Spleen (tissue), 11 donors: ENCODE results near the gene RAB11FIP4. TPM values are rescaled to one million over a fixed set of nuclear protein-coding genes. Genes with fewer than 3 reads are reported as not detected.

ENCODE experiments used
- DNase-seq: peaks from one replicate; pipeline ENCODE4 v3.0.0-alpha.2; 2020
- H3K27ac ChIP-seq, 8 donors: fragments of 200-600 bp; sonication (generic) in 7 of 8; 1 replicate in 4 of 8; 2 replicates in 4 of 8; pipeline versions ENCODE4 v1.5.0 to v1.8.0; 2016 to 2021; ENCODE audit warnings: inconsistent platforms in 4 of 8, mild to moderate bottlenecking in 4 of 8, moderate library complexity in 1 of 8
- H3K27me3 ChIP-seq, 7 donors: fragments of 200-600 bp; sonication (generic) in 6 of 7; replicated peaks in 1 of 7; 1 replicate in 4 of 7; 2 replicates in 3 of 7; pipeline versions ENCODE4 v1.5.0 to v1.8.0; 2016 to 2021; ENCODE audit warnings: inconsistent platforms in 3 of 7, mild to moderate bottlenecking in 1 of 7
- H3K36me3 ChIP-seq, 6 donors: fragments of 200-600 bp; sonication (generic) in 5 of 6; 1 replicate in 4 of 6; 2 replicates in 2 of 6; pipeline versions ENCODE4 v1.5.0 to v1.8.0; 2016 to 2021; ENCODE audit warnings: inconsistent platforms in 2 of 6
- H3K4me1 ChIP-seq, 6 donors: fragments of 200-600 bp; sonication (generic) in 5 of 6; 1 replicate in 3 of 6; 2 replicates in 3 of 6; pipeline versions ENCODE4 v1.5.0 to v1.8.0; 2016 to 2021; ENCODE audit warnings: inconsistent platforms in 3 of 6
- H3K4me3 ChIP-seq, 8 donors: fragments of 200-600 bp; sonication (generic) in 7 of 8; 1 replicate in 4 of 8; 2 replicates in 4 of 8; pipeline versions ENCODE4 v1.5.0 to v1.8.0; 2016 to 2021; ENCODE audit warnings: inconsistent platforms in 4 of 8, mild to moderate bottlenecking in 4 of 8, moderate library complexity in 2 of 8
- H3K9me3 ChIP-seq, 8 donors: fragments of 200-600 bp; sonication (generic) in 7 of 8; 1 replicate in 4 of 8; 2 replicates in 4 of 8; pipeline versions ENCODE4 v1.5.0 to v1.8.0; 2016 to 2021; ENCODE audit warnings: inconsistent platforms in 4 of 8
- CTCF ChIP-seq, 11 experiments: fragments of 200-600 bp in 7 of 11; fragments of 450-650 bp in 4 of 11; sonication (generic) in 4 of 11; IDR thresholded peaks in 8 of 11; conservative IDR thresholded peaks in 3 of 11; 1 replicate in 7 of 11; 2 replicates in 4 of 11; pipeline versions ENCODE4 v1.4.0 to v1.8.0; 2016 to 2021; ENCODE audit warnings: antibody characterized with exemption in 11 of 11, inconsistent platforms in 4 of 11, mild to moderate bottlenecking in 1 of 11
- POLR2A ChIP-seq, 3 donors: fragments of 450-650 bp; IDR thresholded peaks; one replicate each; pipeline ENCODE4 v1.5.1; 2017; ENCODE audit warnings: antibody characterized with exemption in 3 of 3, mild to moderate bottlenecking in 1 of 3
- POLR2AphosphoS5 ChIP-seq, 3 donors: sonication (generic); formaldehyde crosslinking; IDR thresholded peaks; one replicate each; pipeline ENCODE4 v1.5.1; 2017; ENCODE audit warnings: antibody characterized with exemption in 3 of 3
- WGBS, 5 donors: extraction: QIAGEN DNeasy Blood & Tissue Kit in 3 of 5; methylation state at CpG; one replicate each; pipeline versions ENCODE4 v1.1.5 to v1.1.7; 2013 to 2018; 5-methylcytosine and 5-hydroxymethylcytosine counted together
- intact Hi-C: fragments of 100-400 bp; cut with DNase I; formaldehyde crosslinking; loops from one replicate; pipeline ENCODE4 v1.15.0; 2023; ENCODE audit warnings: low total_unique reads
- polyA plus RNA-seq, 3 donors: library from polyadenylated mRNA; stranded (reverse); fragments of 200-250 nt; gene quantifications; one replicate each; pipeline ENCODE4 v1.2.1, GENCODE V29; 2013
- total RNA-seq, 7 donors: library from RNA; depleted of rRNA in 3 of 7; stranded (reverse); fragments of >200 nt in 3 of 7; fragmentation: NEBNext Ultra II Directional in 4 of 7; extraction: Animal tissue kit (Norgen Biotek cat#: 25700) in 4 of 7; gene quantifications; one replicate each; pipeline versions ENCODE4 v1.1.0 to v1.2.1, GENCODE V29; 2016 to 2021
- donor health status: healthy with polysubstance abuse.
- donor health status: DM: no; HTN: no; CAD: no; lungs with moderate emphysema.
- donor health status: DM: no; HTN: no; CAD: no.
- donor health status: Bipolar disorder and iron deficiency.
- donor health status: healthy.
- donor health status: DM: no; HTN: no; CAD: no.
- donor health status: DM: yes; HTN: yes; CAD: no.

RAB11FIP4 gene
- total and polyA plus RNA-seq, 10 donors: 5.5 to 25.2 (median 20.9) TPM

GRCh38 chr17:31509095-31509804 is 117.8 kb downstream of the RAB11FIP4 start:
- TF ChIP-seq CTCF (IDR thresholded peaks at IDR 0.05 in 8 of 11, conservative IDR thresholded peaks at IDR 0.05 in 3 of 11) (no peak), POLR2AphosphoS5 (IDR thresholded peaks at IDR 0.05) (no peak), POLR2A (IDR thresholded peaks at IDR 0.05) (no peak)
- Histone ChIP-seq H3K4me3 (peak overlapping the region in 6 of 8 donors; percentile 3 to 50 (median 14)), H3K36me3 (no peaks in the 10 kb centered on the region), H3K27ac (peak overlapping the region; percentile 66 to 95 (median 84)), H3K9me3 (no peaks in the 10 kb centered on the region), H3K27me3 (no peaks in the 10 kb centered on the region), H3K4me1 (peaks cover 28 to 63% (median 46%) of the 10 kb centered on the region in 6 donors)
- WGBS, 5 donors: 45 to 63% (median 49%) methylated on average over 7 to 13 of the region's 13 CpGs
- intact Hi-C loops: no loop called here
- peak; percentile 81 for DNase-seq

- intact Hi-C loops: no loop called here
- TF ChIP-seq POLR2AphosphoS5 (IDR thresholded peaks at IDR 0.05) (no peak), CTCF (IDR thresholded peaks at IDR 0.05 in 8 of 11, conservative IDR thresholded peaks at IDR 0.05 in 3 of 11) (no peak), POLR2A (IDR thresholded peaks at IDR 0.05) (no peak)
- H3K27me3 ChIP-seq: no peaks in the 10 kb centered on the region
- H3K4me1 ChIP-seq: peaks cover 28 to 66% (median 46%) of the 10 kb centered on the region in 6 donors
- H3K9me3 ChIP-seq: no peaks in the 10 kb centered on the region
- peak overlapping the region; percentile 66 to 95 (median 84) for H3K27ac ChIP-seq
- WGBS, 5 donors: 74 to 92% (median 82%) methylated on average over 3 to 5 of the region's 5 CpGs
- no peak for DNase-seq
- peaks cover 0 to 4% (median 0%) of the 10 kb centered on the region in 6 donors for H3K36me3 ChIP-seq
- peak overlapping the region in 1 of 8 donors; percentile 50 for H3K4me3 ChIP-seq
Measured at GRCh38 chr17:31509805-31510177, 118.3 kb downstream of the RAB11FIP4 start.

GRCh38 chr17:31510308-31511194 is 119.1 kb downstream of the RAB11FIP4 start:
- peak; percentile 87 for DNase-seq
- Histone ChIP-seq H3K9me3 (no peaks in the 10 kb centered on the region), H3K4me3 (peak overlapping the region in 1 of 8 donors; percentile 50), H3K27me3 (no peaks in the 10 kb centered on the region), H3K36me3 (peaks cover 0 to 4% (median 0%) of the 10 kb centered on the region in 6 donors), H3K4me1 (peaks cover 28 to 71% (median 46%) of the 10 kb centered on the region in 6 donors), H3K27ac (peak overlapping the region; percentile 15 to 95 (median 84))
- 44 to 69% (median 62%) methylated on average over 8 to 14 of the region's 14 CpGs for WGBS, 5 donors
- intact Hi-C loops: no loop called here
- TF ChIP-seq POLR2AphosphoS5 (IDR thresholded peaks at IDR 0.05): peak in 2 of 3 donors; percentile 57 to 59
- no peak for TF ChIP-seq POLR2A (IDR thresholded peaks at IDR 0.05)

- Histone ChIP-seq H3K9me3 (no peaks in the 10 kb centered on the region), H3K36me3 (peaks cover 0 to 4% (median 0%) of the 10 kb centered on the region in 6 donors), H3K27ac (peak overlapping the region in 5 of 8 donors; percentile 76 to 95 (median 88)), H3K27me3 (no peaks in the 10 kb centered on the region), H3K4me1 (peaks cover 28 to 71% (median 46%) of the 10 kb centered on the region in 6 donors), H3K4me3 (no peak overlapping the region)
- WGBS, 5 donors: 61 to 80% (median 79%) methylated on average over 9 of the region's 9 CpGs
- TF ChIP-seq CTCF (IDR thresholded peaks at IDR 0.05 in 8 of 11, conservative IDR thresholded peaks at IDR 0.05 in 3 of 11) (no peak), POLR2A (IDR thresholded peaks at IDR 0.05) (no peak), POLR2AphosphoS5 (IDR thresholded peaks at IDR 0.05) (no peak)
- intact Hi-C loops: no loop called here
- peak; percentile 70 for DNase-seq
Measured at GRCh38 chr17:31511195-31511578, 119.7 kb downstream of the RAB11FIP4 start.
